ENCODE data around the gene MUL1. TPM values are rescaled to one million over a fixed set of nuclear protein-coding genes. Genes with fewer than 3 reads are reported as not detected.

MUL1 gene
- total RNA-seq, 1 experiment from 2014 or later = 54.0 TPM

DNA sequence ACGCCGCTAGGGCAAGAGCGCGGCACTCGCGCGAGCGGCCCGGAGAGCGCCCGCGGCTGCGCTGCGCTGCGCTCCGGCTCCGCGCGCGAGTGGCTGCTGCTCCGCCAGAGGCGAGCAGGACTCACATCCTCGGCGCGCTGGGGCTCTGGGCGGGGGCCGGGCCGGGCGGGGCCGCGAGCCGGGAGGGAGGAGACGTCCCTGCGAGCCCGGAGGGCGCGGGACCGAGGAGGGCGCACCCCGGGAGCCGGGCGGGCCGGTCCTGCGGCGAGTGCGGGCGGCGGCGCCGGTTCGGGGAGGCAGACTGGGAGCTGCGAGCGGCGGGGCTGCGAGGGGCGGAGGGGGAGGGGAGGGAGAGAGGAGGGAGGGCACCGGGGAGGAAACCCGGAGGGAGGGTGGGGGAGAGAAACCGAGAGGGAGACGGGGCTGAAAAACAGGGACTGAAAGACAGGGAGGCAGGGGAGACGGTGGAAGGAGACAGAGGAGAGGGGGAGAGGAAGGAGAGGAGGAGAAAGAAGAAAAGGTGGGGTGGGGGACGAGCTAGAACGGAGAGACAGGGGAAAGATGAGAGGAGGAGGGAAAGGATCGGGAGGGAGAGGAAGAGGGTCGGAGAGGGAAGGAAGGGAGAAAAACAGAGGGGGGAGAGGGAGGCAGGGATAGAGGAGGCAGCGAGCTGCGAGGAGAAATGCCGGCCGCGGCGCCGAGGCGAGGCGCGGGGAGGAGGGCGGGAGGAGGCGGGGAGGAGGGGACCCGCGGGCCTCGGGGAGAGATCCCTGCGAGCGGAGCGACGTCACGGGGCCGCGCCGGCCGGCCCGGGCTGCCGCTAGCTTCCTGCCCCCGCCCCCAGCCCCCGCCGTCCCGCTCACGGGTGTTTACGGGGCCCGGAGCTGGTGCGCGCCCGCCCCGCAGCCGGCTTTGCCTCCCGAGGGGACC is 22.2 kb downstream of the MUL1 start, which contains the start of gene CAMK2N1:
Gene CAMK2N1 (minus strand): TSS at position 684 of the 930 bp plus-strand sequence. CDS start 831 bp downstream, outside the sequence.
- peak; percentile 61 for DNase-seq (ENCODE audit: low read depth)

DNA sequence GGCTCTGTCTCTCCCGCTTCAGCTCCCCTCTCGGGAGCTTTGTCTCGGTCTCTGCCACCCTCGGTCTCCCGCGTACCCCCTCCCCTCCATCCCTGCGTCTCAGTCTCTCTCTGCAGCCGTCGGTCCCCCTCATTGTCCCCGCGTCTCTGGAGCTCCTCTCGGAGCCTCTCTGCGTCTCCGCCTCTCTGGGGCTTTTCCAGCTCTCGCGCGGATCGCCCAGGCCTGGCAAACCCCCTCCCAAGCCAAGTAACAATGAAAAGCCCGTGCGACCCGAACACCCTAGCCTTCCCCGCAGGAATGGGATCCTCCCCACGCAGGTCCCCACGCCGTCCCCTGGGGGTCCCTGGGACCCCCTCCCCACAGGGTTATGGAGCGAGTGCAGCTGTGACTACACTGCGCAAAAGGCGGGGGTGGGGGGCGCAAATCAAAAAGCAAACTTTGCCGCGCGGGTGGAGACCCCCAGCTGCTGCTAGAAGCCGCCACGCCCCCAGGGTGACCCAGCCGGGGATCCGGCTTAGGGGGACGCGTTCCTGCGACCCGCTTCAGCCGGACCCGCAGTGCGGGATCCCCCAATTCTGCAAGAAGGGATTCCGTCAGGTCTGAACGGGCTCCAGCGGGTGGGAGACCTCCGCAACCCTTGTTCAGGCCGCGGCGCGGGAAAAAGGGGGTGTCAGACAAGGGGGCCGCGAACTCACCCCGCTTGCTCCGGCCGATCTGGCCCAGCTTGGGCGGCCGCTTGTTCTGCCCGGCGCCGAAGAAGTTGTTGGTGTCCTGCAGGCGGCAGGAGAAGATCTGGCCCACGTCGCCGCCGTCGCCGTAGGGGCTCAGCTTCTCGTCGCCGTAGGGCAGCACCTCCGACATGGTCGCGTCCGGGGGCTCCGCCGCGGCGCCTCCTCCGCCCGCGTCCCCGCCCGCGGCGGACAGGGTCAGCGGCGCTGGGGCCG is 23.2 kb downstream of the MUL1 start:
- no peak for DNase-seq (ENCODE audit: low read depth)

DNA sequence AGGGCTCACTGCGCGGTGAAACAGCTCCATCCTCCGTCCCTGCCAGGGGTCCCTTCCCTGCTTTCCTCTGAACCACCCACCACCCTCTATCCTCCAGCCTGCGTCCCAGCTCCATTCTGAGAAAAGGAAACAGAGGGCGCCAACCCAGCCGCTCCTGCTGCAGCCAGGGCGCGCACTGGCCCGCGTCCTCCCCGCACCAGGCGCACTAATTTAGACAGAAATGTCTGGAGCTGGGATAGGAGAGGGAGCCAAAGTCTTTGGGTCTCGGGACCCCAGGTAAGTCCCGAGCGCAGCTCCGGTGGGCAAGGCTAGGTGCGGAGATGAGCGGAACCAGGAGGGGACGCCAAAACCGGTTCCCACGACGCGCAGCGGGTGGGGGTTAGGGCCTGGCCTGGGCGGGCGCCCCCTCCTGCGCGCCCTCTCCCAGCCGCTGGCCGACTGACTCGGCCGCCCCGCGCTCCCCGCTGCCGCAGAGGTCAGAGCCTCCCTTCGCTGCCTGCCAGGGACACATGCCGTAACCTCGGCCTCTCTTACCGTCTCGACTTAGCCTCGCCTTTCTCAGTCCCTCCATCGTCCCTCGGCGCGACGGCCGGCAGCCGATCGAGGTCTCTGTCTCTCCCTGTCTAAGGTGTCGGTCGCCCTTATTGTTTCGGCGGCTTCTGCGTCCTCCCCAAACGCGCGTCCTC is 24.0 kb downstream of the MUL1 start:
- peak; percentile 34 for DNase-seq (ENCODE audit: low read depth)

DNA sequence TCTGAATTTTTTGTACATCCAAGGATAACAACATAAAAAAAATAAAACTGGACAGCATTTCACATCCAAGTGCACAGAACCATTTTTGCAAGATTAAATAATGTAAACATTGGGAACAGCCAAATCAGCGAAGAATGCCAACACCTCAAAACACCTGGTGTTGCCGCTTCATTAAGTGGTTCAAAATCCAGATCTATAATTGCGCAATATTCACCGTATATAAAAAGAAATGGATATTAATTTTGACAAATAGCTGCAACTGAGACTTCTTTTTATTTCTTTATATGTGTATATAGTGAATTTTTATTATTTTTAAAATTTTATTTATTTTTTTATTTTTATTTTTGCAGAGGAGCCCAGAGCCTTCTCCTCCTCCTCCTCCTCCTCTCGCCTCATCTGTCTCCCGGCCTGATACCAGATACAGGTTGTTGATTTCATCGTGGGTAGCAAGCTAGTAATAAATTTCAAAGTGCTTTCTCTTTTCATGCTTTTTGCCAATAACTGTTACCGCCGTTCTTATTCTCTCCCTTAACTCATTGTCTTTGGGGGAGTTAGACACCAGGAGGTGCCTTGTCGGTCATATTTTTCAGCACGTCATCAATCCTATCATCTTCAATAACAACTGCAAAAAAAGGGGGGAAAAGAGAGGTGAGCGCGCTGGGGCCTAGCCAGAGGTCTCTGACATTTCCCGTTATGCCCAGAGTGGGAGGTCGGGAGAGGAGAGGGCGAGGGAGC is 24.7 kb downstream of the MUL1 start:
- no peak for DNase-seq (ENCODE audit: low read depth)

DNA sequence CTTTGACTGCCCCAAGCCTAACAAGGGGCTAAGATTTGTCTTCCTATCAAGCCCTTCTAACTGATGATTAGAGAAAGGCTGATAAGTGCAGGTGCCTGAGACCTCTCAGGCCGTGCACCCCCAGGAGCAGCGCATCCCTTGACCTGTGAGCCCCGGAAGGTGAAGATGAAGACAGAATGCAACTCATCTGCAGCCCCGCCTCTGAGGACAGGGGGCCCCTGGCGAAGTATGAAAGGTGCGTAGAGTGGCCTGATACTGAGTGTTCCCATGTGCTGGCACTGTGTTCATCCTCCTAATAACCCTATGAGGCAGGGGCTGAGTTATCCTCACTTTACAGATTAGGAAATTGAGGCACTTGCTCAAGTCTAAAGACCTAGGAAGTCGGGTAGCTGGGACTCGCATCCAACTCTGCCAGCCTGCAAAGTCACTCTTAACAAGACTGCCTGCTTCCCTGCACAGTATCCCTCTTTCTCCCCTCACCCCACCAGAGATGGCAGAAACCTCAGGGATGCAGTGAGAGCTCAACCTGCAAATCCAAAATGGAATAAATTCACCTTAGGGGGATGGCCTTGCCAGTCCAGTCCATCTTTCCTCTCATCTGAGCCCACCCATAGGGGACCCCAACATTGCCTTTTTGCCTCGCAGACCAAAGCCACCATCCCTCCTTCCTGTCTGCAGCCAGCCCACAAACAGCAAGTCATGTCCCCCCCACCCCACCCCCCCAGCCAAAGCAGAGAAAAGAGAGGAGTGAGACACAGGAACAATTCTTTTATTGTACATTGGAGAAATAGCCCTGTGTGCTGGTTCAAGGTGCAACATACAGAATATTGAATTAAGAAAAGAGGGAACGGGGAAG is 26.1 kb downstream of the MUL1 start:
- DNase-seq (ENCODE audit: low read depth) = no peak

DNA sequence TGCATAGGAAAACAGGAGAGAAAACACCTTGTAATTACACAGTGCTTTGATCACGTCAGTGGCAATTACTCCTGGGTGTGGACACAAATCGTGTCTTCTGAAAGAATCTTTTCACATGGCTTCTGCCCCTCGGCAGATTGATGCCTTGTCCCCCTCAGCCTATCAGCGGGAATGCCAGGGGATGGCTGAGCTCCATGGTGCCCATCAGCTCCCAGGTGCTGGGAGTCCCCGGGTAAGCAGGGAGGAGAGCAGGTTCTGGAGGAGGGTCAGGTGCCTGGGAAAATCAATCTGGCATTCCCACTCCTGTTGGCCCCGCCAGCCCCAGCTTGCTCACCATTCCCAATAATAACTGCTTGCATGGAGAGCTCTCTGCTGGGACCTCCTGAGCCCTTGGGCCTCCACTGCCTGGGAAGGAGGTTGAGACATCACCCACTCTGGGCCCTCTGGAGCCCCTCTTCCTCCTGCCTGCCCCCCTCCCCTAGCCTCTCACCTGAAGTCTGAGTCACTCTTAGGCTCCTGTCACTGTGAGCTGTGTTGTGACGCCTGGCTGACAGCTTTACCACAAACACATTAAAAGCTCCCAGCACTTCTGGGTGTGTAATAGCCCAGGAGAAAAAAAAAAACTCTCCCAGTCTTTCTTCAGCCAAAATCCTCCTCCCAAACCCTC is 26.9 kb downstream of the MUL1 start:
- DNase-seq (ENCODE audit: low read depth) = no peak

DNA sequence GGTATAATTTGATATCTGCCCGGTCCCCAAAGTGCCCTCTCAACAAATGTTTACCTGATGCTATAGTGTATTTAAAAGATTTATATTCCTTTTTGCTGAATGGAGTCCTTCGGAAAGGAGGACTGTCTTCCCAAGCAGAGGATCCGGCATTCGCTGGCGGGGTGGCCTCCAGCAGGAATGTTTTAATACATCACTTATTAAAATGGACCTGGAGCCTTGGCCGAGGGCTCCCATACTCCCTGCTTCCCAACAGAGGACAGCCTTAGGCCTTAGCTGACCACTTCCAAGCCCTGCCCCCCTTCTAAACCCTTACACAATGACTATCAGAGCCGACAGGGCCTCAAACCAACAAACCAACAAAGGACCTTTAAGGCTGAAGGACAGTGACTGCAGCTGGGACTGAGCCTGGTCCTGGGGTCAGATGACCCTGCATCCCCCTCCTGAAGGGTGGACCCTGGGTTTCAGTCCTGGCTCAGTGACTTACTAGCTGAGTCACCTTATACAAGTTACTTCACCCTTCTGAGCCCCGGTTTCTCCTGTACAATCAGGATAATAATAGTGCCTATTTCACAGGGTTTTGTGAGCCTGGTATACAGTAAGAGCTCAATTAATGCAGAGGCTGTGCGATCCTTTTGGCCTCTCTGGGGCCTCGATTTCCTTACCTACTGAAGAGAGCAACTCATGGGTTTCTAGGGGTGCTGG is 27.6 kb downstream of the MUL1 start:
- DNase-seq (ENCODE audit: low read depth) = no peak

DNA sequence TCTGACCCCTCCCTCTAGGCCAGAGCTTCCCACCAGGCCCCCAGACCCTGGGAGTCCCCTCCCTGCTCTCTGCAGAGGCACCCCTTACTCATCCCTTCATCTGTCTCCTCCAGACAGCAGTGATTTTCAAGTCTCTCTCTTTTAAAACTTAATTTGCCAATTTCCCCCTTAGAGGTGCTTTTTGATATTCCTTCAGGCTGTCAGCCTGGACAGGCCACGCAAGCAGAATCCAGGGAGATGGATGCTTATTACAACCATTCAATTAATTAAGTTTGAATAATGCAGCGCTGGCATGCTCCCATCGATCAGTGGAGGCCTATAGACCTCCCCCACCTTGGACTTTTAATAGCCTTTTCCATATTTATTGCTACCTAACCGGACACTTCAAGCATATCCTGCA is 28.1 kb downstream of the MUL1 start:
- no peak for DNase-seq (ENCODE audit: low read depth)

DNA sequence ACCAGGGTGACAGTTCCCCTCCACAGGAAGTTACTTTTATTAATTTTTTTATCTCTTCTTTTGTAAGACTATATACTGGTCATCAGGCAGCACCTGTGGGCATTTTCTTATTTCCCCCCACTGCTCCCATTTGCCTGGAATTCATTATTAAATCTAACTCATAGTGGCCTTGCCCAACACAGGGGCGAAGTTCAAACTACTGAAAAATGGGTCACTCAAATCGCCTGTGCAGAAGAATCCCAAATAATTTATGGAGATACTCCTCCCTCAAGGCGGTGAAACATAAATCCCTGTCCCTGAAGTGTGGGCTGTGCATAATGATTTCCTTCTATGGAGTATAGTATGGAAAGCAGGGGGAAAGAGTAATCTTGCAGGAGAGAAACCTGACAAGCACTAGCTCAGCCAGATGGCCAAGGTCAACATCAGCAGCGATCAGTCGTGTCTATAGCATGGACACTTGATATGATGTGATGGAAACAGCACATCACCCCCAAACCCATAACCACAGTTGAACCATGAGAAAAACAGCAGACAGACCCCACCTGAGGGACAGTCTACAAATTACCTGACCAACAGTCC is 29.8 kb downstream of the MUL1 start:
- no peak for DNase-seq (ENCODE audit: low read depth)

DNA sequence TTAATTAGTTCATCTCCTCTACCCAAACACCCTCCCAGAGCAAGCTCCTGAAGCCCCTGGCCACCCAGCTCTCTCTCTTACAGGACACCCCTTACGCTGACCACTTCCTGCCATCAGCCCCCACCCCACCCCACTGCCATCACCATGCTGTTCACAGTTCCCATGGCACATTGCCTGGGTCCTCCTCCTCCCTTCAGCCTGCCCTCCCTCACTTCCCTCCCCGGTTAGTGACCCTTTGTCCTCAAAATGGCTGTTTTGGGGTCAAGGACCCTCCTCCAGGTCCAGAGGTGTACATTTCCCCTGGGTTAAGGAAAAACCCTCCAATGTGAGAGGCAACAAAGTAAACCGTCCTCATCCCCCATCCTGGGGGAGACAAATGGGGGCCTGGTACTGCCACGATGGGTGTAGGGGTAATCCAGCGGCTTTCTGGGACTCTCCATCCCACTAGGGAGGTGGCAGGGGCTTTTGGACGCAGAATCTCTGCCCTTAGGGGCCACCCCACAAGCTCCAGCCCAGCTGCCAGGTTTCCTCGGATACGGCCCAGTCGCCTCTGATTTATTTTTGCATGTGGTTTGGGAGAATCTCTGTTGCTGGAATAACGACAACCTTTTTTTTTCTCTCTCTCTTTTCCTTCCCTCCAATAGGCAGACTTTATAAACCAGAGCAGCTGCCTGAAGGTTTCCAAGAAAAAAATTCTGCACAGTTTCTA is 30.4 kb downstream of the MUL1 start:
- DNase-seq (ENCODE audit: low read depth) = peak; percentile 79

DNA sequence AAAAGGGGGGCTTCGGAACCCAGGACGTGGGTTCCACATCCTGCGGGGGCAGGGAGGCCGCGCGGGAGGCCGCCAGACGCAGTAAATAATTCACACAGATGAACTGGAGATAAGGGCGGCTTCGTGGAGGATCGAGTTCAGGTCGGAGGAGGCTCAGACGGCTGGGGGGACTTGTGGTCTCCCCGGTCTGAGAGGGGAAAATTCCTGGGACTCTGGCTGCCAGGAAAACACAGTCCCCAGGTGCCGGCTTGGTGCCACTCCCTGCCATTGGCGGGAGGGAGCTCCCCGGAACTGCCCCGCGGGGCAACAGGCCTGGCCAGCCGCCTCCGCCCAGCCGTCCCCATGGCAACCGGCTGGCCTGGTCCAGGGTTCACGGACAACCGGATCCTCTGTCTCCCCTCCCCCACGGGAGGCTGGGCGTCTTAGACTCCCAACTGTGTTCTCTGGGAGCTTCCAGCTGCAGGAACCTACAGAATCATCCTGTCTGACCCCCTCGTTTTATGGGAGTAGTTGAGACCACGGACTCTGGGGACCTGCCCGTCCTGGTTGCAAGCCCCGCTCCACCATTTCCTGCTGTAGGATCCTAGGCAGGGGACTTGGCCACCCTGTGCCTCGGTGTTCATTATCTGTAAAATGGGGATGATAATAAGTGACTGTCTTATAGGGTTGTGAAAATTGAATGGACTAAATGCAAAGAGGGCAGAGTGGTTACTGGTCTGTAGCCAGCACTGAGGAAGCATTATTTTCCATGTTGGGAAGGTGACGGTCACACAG is 31.5 kb downstream of the MUL1 start:
- no peak for DNase-seq (ENCODE audit: low read depth)

DNA sequence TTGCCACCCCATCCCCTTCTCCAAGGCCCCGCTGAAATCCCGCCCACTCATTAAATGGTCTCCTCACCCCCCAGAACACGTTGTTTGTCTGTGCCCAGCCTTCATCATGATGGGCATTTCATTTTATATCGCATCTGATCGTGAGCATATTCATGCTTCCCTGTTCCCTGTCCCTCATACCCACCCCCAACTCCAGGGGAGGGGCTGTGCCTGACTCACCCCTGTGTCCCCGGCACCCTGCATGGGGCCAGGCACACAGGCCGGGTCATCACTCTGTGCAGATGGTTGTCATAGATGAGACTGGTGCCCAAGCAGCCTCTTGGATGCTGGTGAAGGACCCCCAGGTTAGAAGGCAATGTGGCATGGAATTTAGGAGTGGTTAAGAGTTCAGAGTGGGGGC is 33.0 kb downstream of the MUL1 start:
- DNase-seq (ENCODE audit: low read depth) = no peak

DNA sequence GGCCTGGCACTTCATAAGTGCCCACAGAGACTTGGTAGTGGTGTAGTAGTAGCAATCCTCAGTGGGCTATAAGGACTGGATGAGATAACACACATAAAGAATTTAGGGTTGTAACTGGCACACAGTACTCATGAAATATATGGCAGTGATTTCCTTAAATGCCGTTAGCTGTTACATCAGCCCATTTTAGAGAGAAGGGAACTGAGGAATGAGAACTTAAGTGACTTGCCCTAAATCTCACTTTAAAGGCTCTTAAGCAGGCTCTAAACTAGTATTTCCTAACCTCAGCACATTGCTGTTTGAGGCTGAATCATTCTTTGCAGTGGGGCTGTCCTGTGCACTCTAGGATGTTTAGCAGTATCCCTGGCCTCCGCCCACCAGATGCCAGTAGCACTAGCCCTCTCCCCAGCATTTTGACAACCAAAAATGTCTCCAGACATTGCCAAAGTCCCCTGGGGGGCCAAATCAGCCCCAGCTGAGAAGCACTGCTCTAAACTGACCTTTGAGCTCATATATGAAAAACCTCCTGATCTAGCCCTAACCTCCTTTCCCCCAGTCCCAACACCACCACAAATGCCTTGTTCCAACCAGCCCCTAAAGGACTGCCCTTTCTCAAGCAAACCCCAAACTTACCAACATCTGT is 33.5 kb downstream of the MUL1 start:
- DNase-seq (ENCODE audit: low read depth) = no peak

DNA sequence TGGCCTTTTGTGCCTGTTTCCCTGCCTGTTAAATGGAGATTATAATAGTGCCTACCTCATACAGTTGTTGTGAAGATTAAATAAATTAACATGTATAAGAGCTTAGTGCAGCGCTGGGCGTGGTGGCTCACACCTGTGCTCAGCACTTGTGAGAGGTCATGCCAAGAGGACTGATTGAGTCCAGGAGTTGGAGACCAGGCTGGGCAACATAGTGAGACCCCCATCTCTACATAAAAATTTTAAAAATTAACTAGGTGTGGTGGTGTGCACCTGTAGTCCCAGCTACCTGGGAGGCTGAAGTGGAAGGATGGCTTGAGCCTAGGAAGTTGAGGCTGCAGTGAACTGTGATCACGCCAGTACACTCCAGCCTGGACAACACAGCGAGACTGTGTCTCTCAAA is 34.1 kb downstream of the MUL1 start:
- DNase-seq (ENCODE audit: low read depth) = no peak

DNA sequence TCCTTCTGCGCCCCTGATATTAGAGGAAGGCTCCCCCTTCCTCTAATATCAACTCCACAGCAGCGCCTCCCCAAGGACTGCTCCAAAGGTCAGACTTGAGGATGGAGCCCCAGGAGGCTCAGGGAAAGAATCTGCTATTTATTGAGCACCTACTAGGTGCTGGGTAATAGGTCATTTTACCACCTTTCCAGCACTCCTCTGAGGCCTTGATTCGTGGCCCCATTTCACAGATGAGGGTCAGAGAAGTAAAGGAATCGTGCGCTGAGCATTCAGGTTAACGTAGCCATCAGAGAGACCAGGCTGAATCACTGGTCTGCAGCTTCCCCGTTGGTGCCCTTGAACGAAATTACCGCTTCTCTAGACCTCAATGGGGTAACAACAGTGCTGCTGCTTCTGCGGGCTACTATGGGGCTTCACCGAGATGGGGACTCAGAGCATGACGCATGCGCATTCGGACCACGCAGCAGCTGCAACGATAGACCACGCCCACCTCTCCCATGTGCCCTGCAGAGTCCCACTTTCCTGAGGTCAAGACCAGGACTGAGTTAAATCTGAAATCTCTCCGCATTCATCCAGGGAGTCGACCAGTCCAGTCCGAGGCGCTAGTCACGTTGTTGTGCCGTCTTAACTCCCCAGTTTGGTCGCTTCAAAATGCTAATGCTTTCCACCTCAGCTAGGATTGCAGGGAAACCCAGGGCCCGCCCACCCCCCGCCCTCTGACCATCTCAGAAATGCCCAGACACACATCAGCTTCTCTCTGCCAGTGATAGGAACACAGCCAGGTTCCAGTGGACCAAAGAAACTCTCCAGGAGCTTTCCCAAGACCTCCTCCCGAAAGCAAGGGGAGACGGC is 34.9 kb downstream of the MUL1 start:
- DNase-seq (ENCODE audit: low read depth) = peak; percentile 67

Data from LHCN-M2 (cell line).